Stimulated activated CD4-positive, alpha-beta T cell treated with anti-CD3 and anti-CD28 coated beads, TNF-alpha, amount 100 ng/mL, for 4 hours (primary cell): ENCODE results near the gene SMAD5.

ENCODE experiments used
- DNase-seq, 3 experiments: peaks; one replicate each; pipeline ENCODE4 v3.0.0-alpha.2; 2020; ENCODE audit warnings: low read depth in 3 of 3

The SMAD5 gene

GRCh38 chr5:136155761-136156160, 23.1 kb downstream of the SMAD5 start:
- no peak for DNase-seq

GRCh38 chr5:136157514-136157913, 24.9 kb downstream of the SMAD5 start:
- DNase-seq = no peak

- no peak for DNase-seq
Measured at GRCh38 chr5:136159457-136159856, 26.8 kb downstream of the SMAD5 start.

GRCh38 chr5:136162008-136162407, 29.4 kb downstream of the SMAD5 start:
- no peak for DNase-seq

GRCh38 chr5:136164226-136164625, 31.6 kb downstream of the SMAD5 start:
- DNase-seq = no peak

DNA sequence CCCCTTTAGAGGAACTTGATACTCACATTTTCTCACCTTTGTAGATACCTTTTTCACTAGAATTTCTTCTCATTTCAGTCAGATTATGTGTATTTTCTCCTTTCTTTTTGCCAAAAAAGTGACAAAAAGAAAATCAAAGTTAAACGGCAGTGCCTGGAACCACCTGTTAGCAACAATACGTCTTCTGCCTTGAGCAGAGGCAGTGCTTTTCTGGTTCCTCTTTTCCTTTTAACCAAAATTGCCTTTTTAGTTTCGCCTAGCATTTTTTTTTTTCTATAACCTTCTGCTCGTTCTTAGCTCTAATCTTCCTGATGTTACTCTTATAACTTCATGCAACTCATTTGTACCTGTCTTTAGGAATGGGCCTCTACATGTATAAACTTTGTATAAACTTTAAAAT, 34.3 kb downstream of the SMAD5 start:
- no peak for DNase-seq

GRCh38 chr5:136169218-136169617, 36.6 kb downstream of the SMAD5 start:
- no peak for DNase-seq

DNA sequence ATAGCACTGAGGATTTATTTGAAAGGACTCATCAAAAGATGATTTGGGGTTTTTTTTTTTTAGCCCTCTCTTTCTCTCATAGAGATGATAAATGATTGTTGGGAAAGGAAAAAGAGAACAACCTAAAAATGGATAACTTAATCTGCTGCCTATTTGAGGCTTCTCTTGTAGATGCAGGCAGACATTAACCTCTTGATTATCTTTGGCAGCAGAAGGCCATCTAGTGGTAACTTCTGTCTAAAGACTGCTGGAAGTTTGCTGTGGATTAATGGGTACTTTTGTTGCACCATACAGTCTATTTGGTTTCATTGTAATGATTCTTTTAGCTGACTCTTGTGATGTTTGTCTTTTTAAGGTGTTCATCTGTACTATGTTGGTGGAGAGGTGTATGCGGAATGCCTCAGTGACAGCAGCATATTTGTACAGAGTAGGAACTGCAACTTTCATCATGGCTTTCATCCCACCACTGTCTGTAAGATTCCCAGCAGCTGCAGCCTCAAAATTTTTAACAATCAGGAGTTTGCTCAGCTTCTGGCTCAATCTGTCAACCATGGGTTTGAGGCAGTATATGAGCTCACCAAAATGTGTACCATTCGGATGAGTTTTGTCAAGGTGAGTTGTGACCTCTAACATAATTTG, 41.5 kb downstream of the SMAD5 start:
- DNase-seq = no peak

DNA sequence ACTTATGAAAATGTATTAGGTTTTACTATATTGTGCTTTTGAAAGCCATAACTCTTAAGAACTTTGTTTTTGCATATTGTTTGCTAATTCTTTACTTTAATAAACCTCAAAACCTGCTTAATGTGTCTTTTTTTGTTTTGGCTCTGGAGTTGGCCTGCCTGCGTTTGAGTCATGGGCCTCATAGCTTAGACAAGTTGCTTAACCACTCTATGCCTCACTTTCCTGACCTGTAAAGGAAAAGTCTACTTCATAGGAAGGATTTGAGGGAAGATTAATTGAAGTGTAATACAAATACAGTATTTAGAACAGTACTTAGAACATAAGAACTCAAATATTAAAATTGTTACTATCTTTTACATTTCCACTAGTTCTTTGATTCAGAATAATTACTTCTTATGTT, 50.0 kb downstream of the SMAD5 start:
- no peak for DNase-seq

DNA sequence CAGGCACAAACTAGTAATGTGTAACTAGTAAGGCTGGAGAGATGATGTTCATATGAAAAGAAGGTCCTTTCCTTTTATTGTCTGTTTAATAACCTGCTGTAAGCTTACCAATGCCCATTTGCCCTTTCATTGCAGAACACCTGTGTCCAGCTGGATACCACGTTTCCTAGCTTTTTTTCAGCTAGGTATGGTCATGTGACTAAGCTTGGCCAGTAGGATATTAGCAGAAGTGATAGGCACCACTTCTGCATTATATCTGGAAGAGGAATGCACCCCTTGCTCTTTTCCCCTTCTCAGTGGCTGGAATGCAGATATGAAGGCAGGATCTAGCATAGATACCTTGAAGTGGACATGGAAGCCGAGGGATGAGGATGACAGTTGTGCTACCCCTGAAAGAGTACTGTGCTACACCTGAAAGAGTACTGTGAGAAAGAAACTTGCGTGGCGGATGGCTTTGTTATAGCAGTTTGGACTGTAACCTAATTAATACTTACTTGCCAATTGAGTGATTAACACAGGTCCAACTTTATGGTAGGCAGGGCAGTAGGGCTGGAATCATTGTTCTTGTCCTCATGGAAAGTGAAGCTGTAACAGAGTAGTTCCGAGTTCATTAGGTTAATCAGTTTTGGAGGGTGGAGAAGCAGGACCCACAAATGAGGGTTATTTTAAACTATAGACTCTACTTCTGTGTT, 53.5 kb downstream of the SMAD5 start:
- DNase-seq = no peak

DNA sequence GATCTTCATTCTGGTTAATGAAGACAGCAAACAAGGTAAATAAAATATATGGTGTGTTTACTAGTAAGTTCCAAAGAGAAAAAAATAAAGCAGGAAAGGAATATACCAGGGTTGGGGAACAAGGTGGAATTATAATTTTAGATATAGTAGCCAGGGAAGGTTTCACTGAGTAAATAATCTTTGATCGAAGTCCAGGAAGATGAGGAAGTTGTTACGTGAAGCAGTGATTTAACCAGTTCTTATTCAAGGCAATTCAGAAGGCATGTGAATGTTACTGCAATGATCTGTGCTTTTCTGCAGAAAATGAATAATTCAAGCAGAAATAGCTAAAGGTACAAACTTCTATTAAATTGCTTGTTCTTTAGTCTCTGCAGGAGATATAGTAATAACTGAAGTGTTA, 54.2 kb downstream of the SMAD5 start:
- DNase-seq = no peak

DNA sequence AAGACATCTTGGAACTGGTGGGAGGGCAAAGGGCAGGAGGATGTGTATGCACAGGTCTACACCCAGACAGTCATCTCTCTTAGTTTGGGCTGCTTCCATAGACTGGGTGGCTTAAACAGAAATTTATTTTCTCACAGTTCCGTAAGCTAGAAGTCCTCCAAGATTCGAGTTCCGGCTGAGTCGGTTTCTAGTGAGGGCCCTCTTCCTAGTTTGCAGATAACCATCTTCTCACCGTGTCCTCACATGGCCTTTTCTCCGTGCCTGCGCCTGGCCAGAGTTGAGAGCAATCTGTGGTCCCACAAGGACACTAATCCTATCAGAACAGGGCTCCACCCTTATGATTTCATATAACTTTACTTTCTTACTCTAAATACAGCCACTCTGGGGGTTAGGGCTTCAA, 56.2 kb downstream of the SMAD5 start:
- DNase-seq = no peak

GRCh38 chr5:136190091-136190720, 57.6 kb downstream of the SMAD5 start:
- DNase-seq = no peak

GRCh38 chr5:136190904-136191303, 58.3 kb downstream of the SMAD5 start:
- DNase-seq = no peak

DNA sequence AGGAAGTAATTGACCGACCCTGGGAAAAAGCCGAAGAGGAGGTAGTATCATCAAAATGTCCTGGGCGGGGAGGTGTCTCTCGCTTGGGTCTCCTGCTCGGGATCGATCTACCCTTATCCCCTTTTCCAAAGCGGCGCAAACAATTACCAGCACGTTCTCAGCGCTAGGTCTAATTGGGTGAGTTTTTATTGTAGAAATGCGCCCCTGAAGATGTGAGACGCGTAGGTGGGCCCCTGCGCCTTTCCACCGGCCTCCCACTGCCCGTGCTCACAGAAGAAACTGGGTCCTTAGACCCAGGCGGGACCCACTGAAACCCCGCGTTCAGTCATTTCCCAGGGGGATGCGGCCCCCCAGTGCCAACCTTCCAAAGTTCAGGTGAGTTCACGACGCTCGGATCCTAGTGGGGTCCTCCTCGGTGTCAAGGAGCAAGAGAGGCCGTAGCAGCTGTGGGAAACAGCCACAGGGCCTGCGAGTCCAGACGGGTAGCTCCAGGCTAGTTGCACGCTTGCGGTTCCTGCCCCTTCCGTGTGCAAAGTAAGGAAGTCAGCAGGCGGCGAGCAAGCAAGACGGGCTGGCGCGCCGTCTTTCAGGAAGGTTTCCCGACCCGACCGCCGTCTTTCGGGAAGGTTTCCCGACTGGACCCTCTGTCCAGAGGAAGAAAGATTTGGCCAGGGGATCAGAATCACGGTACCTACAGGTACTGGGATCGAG, 58.8 kb downstream of the SMAD5 start:
- DNase-seq = no peak

DNA sequence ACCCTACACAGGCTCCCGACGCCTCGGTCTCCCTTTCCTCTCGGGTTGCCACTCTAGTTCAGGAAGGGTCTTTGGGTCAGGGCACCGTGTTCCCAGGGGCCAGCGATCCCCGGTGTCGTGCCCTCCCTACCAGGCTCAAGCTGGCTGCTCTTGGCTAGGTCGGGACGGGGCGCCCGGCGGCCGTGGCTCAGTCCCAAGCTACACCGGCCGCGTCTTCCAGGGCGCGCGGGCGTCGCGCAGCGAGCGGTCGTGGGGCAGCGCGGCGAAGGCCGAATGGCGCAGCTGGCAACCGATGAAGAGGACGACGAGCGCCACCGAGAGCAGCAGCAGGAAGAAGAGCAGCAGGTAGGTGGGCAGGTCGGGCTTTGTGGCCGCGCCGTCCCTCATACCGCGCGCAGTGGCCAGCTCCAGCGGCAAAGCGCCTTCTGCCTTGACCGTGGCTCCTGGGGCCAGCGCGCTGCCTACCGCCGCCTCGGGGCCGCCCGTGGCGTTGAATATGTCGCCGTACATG, 59.4 kb downstream of the SMAD5 start:
- DNase-seq = no peak

GRCh38 chr5:136192526-136193321, 60.1 kb downstream of the SMAD5 start, which contains the start of gene SMIM32:
TSS of gene SMIM32 (minus strand) at chr5:136193162. CDS start at chr5:136192524, 638 bp downstream.
- DNase-seq = no peak

DNA sequence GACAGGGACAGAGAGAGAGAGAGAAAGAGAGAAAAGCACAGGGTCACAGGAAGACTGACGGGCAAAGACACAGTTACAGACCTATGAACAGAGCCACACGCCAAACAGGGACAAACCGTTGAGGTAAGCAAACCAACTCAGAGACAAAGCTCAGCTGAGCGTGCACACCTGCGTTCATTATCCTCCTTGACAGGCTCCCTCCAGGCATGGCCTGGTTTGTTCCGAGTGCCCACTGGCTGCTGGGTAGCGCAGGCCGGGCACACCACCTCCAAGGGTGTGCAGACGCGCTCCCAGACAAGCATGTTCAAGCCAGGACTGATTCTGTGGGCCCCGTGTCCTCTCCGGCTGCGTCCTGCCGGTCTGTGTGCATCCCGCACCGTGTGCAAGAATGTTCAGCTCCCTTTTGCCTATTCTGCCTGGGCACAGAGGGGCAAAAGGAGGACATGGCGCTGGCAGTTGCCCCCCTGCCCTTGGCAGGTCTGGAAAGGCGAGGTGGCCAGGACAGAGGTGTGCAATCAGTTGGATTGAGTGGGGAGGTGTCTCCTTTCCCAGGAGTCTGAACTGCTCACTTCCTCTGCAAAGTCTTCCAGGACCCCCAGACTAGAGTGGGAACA, 60.8 kb downstream of the SMAD5 start:
- no peak for DNase-seq

DNA sequence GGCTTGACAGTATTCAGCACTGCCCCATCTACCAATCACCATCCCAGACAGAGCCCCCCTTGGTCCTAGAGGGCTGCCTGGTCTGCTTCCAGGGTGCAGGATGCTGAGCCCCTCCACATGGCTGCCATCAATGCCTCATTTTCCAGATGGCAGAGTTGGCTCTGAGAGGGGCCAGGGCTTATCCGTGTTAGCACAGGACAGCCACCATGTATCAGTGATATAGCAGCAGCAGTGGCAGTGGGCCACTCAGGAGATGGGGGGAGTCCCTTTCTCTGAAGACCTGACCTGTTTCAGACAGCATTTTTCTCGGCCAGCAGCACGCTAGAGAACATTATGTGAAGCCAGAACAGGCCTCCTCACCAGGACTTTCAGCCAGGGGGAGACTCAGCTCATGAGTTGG, 61.9 kb downstream of the SMAD5 start:
- DNase-seq = no peak

DNA sequence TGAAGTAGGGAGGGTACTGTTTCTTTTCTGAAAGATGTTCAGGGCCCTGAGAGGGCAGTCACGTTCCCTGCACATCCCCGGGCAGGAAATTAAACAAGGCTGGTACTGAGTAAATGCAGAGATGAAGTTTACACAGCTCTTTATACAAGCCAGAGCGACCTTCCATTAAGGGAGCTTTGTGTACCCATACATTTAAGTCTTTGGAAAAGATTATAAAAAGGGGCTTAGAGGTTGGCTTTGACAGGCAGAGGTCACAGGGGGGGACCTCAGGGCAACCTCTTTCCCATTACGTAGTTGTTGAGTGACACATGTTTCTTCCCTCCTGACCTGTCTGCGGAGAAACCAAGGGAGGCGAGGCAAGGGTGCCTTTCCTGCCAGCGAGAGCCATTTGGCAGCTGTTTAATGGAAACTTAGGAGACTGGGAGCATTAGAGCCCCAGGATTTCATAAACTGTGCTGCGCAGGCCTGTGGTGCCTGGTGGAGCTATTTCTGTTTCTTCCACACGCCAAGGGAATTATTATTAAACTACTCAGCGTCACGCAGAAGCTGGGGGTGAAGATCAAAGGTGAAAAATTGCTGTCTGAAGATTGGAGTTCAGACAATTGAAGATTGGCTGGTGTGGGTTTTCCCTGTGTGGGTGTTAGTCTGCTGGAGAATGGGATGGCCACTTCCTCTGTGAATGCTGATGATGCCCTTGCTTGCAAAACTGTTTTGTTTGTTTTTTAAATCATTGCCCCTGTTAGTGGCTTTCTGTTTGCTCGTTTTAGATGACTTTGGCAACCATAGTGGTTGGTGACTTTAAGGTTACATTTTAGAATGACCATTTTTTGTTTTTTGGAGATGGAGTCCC, 63.6 kb downstream of the SMAD5 start:
- DNase-seq = no peak
